ENCODE data around the gene BABAM2. TPM values are rescaled to one million over a fixed set of nuclear protein-coding genes. Genes with fewer than 3 reads are reported as not detected.
A peak's percentile ranks its signal among the peaks of the same experiment; 100 is the strongest.

Gene BABAM2
- total and polyA plus RNA-seq, 9 of the 15 experiments (the other 6 are each of a cell fraction or from before 2014, with no cell fraction given): 10.9 to 37.4 (median 25.6) TPM

GRCh38 chr2:28355521-28356094 is 465.1 kb downstream of the BABAM2 start:
- in situ Hi-C loops (cut with MboI) (no loop called here), intact Hi-C loops (cut with micrococcal nuclease) (no loop called here)
- Histone ChIP-seq H3K27me3 (ENCODE audit: control insufficient read depth in 2 of 2, insufficient read depth in 2 of 2, low read length in 2 of 2) (no peaks in the 10 kb centered on the region), H3K4me2 (ENCODE audit: insufficient read depth, low read length) (peak overlapping the region; percentile 44; the same call in 1 of the 2 replicates), H3K27ac (ENCODE audit: extremely low read depth, low read depth, low read length) (peak overlapping the region; percentile 62; the same call in 2 of the 3 replicates), H3K79me2 (ENCODE audit: control insufficient read depth, insufficient read depth, low read length) (no peaks in the 10 kb centered on the region), H2AFZ (ENCODE audit: low read depth, low read length) (peak overlapping the region; percentile 80), H3K36me3 (ENCODE audit: control insufficient read depth, insufficient read depth, low read length) (no peaks in the 10 kb centered on the region), H3K9me1 (ENCODE audit: control insufficient read depth, insufficient read depth, low read length) (peaks cover 6% of the 10 kb centered on the region), H3K9me3 (replicated peaks; ENCODE audit: control insufficient read depth, insufficient read depth, low read depth, low read length) (no peaks in the 10 kb centered on the region), H4K20me1 (replicated peaks; ENCODE audit: control insufficient read depth, insufficient read depth, low read length) (no peaks in the 10 kb centered on the region), H3K9ac (ENCODE audit: insufficient read depth in 1 of 2, low read depth in 2 of 2, low read length in 2 of 2) (peak overlapping the region; percentile 25 to 73; a peak in 3 of 4 replicates), H3K4me3 (no peak overlapping the region), H3K4me1 (replicated peaks in 1 of 2; ENCODE audit: control insufficient read depth in 2 of 2, insufficient read depth in 2 of 2, low read length in 2 of 2) (peaks cover 50 to 63% of the 10 kb centered on the region in 2 experiments)
- DNase-seq (ENCODE audit: extremely low read depth in 1 of 4, low spot score in 3 of 4) (peak; percentile 96 to 98 (median 98)), FAIRE-seq (peak; percentile 99), ATAC-seq (peak; percentile 93)
- no TSS peak for BruUV-seq (replicated peaks)
- ChIA-PET POLR2A (interaction anchor here (0.6 to 2.1 kb wide), 6 partner anchors 9 to 466 kb away, joined by 3 to 13 read pairs (median 7); partner anchors contain the start of gene RBKS), CTCF (ENCODE audit: low intra/inter-chr PET ratio) (interaction anchor here (0.6 kb wide), 1 partner anchor 18 kb away, joined by 3 read pairs; no protein-coding TSS in a partner anchor)
- 3% methylated on average over 6 of the region's 6 CpGs for WGBS (ENCODE audit: insufficient coverage, low coverage, missing lambda C conversion rate)
- TF ChIP-seq CREBBP (IDR thresholded peaks at IDR 0.05; ENCODE audit: low read depth, low read length) (no peak), CCNT2 (IDR thresholded peaks at IDR 0.05; ENCODE audit: borderline replicate concordance, extremely low read depth, insufficient read length, low read depth, low read length) (peak; percentile 92), LCOR (CRISPR knock-in tag; IDR thresholded peaks at IDR 0.05) (peak; percentile 62; the same call in 1 of the 2 replicates), SOX6 (IDR thresholded peaks at IDR 0.05) (peak; percentile 91), MTA3 (IDR thresholded peaks at IDR 0.05; ENCODE audit: borderline replicate concordance) (peak; percentile 89), SMARCE1 (IDR thresholded peaks at IDR 0.05) (peak; percentile 93), NCOR1 (IDR thresholded peaks at IDR 0.05) (peak; percentile 97), ZFP36 (IDR thresholded peaks at IDR 0.05; ENCODE audit: low read depth, low read length, partially characterized antibody) (peak; percentile 48), E2F3 (CRISPR knock-in tag; IDR thresholded peaks at IDR 0.05) (0 out of 2 replicates have a peak, but pooled peaks have one; percentile 7), ELF1 (tag; IDR thresholded peaks at IDR 0.05) (no peak), ZNF561 (CRISPR knock-in tag; conservative IDR thresholded peaks at IDR 0.05) (no peak), ZNF589 (CRISPR knock-in tag; IDR thresholded peaks at IDR 0.05; ENCODE audit: low read depth) (peak; percentile 92), POU5F1 (IDR thresholded peaks at IDR 0.05; ENCODE audit: borderline replicate concordance, low read depth, low read length, partially characterized antibody) (no peak), TBP (optimal IDR thresholded peaks at IDR 0.05; ENCODE audit: low read depth, low read length) (peak; percentile 30), TEAD4 (IDR thresholded peaks at IDR 0.05; ENCODE audit: low read length) (peak; percentile 96), TEAD4 (CRISPR knock-in tag; IDR thresholded peaks at IDR 0.05; ENCODE audit: borderline replicate concordance) (no peak), ZNF282 (CRISPR knock-in tag; IDR thresholded peaks at IDR 0.05) (no peak), BCOR (IDR thresholded peaks at IDR 0.05) (peak; percentile 78), EP300 (IDR thresholded peaks at IDR 0.05; ENCODE audit: low read length) (peak; percentile 97), PTBP1 (IDR thresholded peaks at IDR 0.05; ENCODE audit: low read depth, low read length) (no peak), MBD2 (IDR thresholded peaks at IDR 0.05; ENCODE audit: borderline replicate concordance, low read depth) (peak; percentile 78), FOXM1 (IDR thresholded peaks at IDR 0.05; ENCODE audit: low read depth) (peak; percentile 70; the same call in 1 of the 2 replicates), FOXM1 (CRISPR knock-in tag; IDR thresholded peaks at IDR 0.05; ENCODE audit: low read depth) (no peak), GATA2 (CRISPR knock-in tag; IDR thresholded peaks at IDR 0.05) (peak; percentile 98)
